Endothelial cell of umbilical vein (primary cell): ENCODE data around the gene LRP1B. TPM values are rescaled to one million over a fixed set of nuclear protein-coding genes. Genes with fewer than 3 reads are reported as not detected.

ENCODE experiments used
- BruUV-seq: library from RNA; stranded (reverse); fragments of 400-500 nt; replicated peaks from 2 replicates; lab custom pipeline; 2021; lab: Mats Ljungman, UMichigan
- CTCF ChIA-PET: fragments of 300-600, 350-600 bp; sonication (Branson Sonifier 250); formaldehyde crosslinking; loops from one replicate; lab custom pipeline; 2021; ENCODE audit warnings: antibody characterized with exemption, inconsistent platforms; lab: Charles Lee
- POLR2A ChIA-PET: fragments of 300-600, 350-600 bp; sonication (Branson Sonifier 250); formaldehyde crosslinking; loops from one replicate; lab custom pipeline; 2021; ENCODE audit warnings: antibody characterized with exemption, inconsistent platforms; lab: Charles Lee
- DNase-seq: peaks from one replicate; pipeline ENCODE4 v3.0.0-alpha.2; 2011; ENCODE audit warnings: low read depth, low spot score
- FAIRE-seq: peaks from 2 replicates; lab custom pipeline; 2011; peaks lifted over from hg19 to GRCh38; lab: Jason Lieb, UNC
- H2AFZ ChIP-seq: 2 replicates; pipeline ENCODE4 v1.6.0; 2012; ENCODE audit warnings: low read depth, low read length, control low read depth, inconsistent platforms
- H3K27ac ChIP-seq: 2 replicates; pipeline ENCODE4 v1.5.1; 2011; ENCODE audit warnings: low read depth, mild to moderate bottlenecking, control low read depth, low read length, moderate library complexity; ENCODE audit not compliant: insufficient read depth
- H3K27me3 ChIP-seq, 2 experiments: 2 replicates each; pipeline versions ENCODE4 v1.6.0 to v1.6.1; 2011; ENCODE audit warnings: low read length in 2 of 2, mixed read lengths in 1 of 2; ENCODE audit not compliant: control insufficient read depth in 2 of 2, insufficient read depth in 2 of 2
- H3K36me3 ChIP-seq, 2 experiments: 2 replicates in 1 of 2; 3 replicates in 1 of 2; pipeline ENCODE4 v1.5.1; 2011; ENCODE audit warnings: low read length in 2 of 2, mild to moderate bottlenecking in 1 of 2, moderate library complexity in 1 of 2; ENCODE audit not compliant: control insufficient read depth in 2 of 2, insufficient read depth in 2 of 2; ENCODE audit errors: extremely low read depth in 1 of 2
- H3K4me1 ChIP-seq: 3 replicates; pipeline ENCODE4 v1.5.1; 2011; ENCODE audit warnings: mild to moderate bottlenecking, low read length; ENCODE audit not compliant: control insufficient read depth, insufficient read depth; ENCODE audit errors: extremely low read depth
- H3K4me2 ChIP-seq: 2 replicates; pipeline ENCODE4 v1.6.1; 2011; ENCODE audit warnings: low read length, control low read depth, mixed read lengths; ENCODE audit not compliant: insufficient read depth
- H3K4me3 ChIP-seq, 3 experiments: fragments of 200-600 bp in 1 of 3; sonication (generic), shearing (Covaris generic) in 1 of 3; replicated peaks in 1 of 3; 2 replicates each; pipeline ENCODE4 v1.5.1; 2011 to 2016; ENCODE audit warnings: control low read depth in 3 of 3, low read length in 3 of 3, mild to moderate bottlenecking in 2 of 3, inconsistent platforms in 1 of 3, low read depth in 1 of 3, moderate library complexity in 1 of 3; ENCODE audit not compliant: insufficient read depth in 1 of 3
- H3K79me2 ChIP-seq: 2 replicates; pipeline ENCODE4 v1.6.0; 2012; ENCODE audit warnings: low read length, inconsistent platforms; ENCODE audit not compliant: control insufficient read depth, insufficient read depth
- H3K9ac ChIP-seq: replicated peaks from 2 replicates; pipeline ENCODE3; 2011; ENCODE audit warnings: low read length, control low read depth; ENCODE audit not compliant: insufficient read depth; ENCODE audit errors: extremely low read depth
- H3K9me1 ChIP-seq: replicated peaks from 3 replicates; pipeline ENCODE4 v1.6.0; 2011; ENCODE audit warnings: mild to moderate bottlenecking, low read length; ENCODE audit not compliant: control insufficient read depth, insufficient read depth; ENCODE audit errors: extremely low read depth
- H3K9me3 ChIP-seq: replicated peaks from 2 replicates; pipeline ENCODE4 v1.5.1; 2012; ENCODE audit warnings: low read length, inconsistent platforms; ENCODE audit not compliant: control insufficient read depth, insufficient read depth
- H4K20me1 ChIP-seq: replicated peaks from 2 replicates; pipeline ENCODE3; 2011; ENCODE audit warnings: mild to moderate bottlenecking, low read length; ENCODE audit not compliant: control insufficient read depth, insufficient read depth; ENCODE audit errors: extremely low read depth
- CTCF ChIP-seq, 2 donors: IDR thresholded peaks; 1 replicate in 1 of 2; 2 replicates in 1 of 2; pipeline ENCODE4 v1.5.1; 2011; ENCODE audit warnings: low read length in 2 of 2, mild to moderate bottlenecking in 2 of 2, moderate library complexity in 2 of 2, control low read depth in 1 of 2, inconsistent platforms in 1 of 2, low read depth in 1 of 2; ENCODE audit not compliant: insufficient read depth in 1 of 2; ENCODE audit errors: extremely low read depth in 1 of 2
- EZH2 ChIP-seq: IDR thresholded peaks from 2 replicates; pipeline ENCODE4 v1.6.1; 2012; ENCODE audit warnings: borderline replicate concordance, low read depth, mild to moderate bottlenecking, moderate library complexity, low read length, inconsistent platforms; ENCODE audit not compliant: severe bottlenecking
- FOS ChIP-seq: IDR thresholded peaks from 2 replicates; pipeline ENCODE4 v1.6.1; 2011; ENCODE audit warnings: mild to moderate bottlenecking, low read length, moderate library complexity, borderline replicate concordance; ENCODE audit not compliant: insufficient read depth
- GATA2 ChIP-seq: IDR thresholded peaks from 2 replicates; pipeline ENCODE4 v1.7.0; 2011; ENCODE audit warnings: low read depth, mild to moderate bottlenecking, moderate library complexity, mixed read lengths, low read length; ENCODE audit not compliant: insufficient read length, insufficient read depth
- JUN ChIP-seq: IDR thresholded peaks from 2 replicates; pipeline ENCODE4 v1.6.1; 2011; ENCODE audit warnings: borderline replicate concordance, low read depth; ENCODE audit not compliant: insufficient read length, insufficient read depth
- MAX ChIP-seq: IDR thresholded peaks from 2 replicates; pipeline ENCODE4 v1.6.1; 2011; ENCODE audit not compliant: insufficient read depth, insufficient read length
- MYC ChIP-seq: IDR thresholded peaks from one replicate; pipeline ENCODE4 v1.6.1; 2011; ENCODE audit warnings: mild to moderate bottlenecking, low read depth, low read length
- POLR2A ChIP-seq: IDR thresholded peaks from 2 replicates; pipeline ENCODE4 v1.6.1; 2012; ENCODE audit warnings: low read depth, mild to moderate bottlenecking, control low read depth, low read length
- POLR2AphosphoS5 ChIP-seq: IDR thresholded peaks from 2 replicates; pipeline ENCODE4 v1.6.1; 2012; ENCODE audit warnings: low read depth, mild to moderate bottlenecking, control low read depth, low read length, moderate library complexity; ENCODE audit not compliant: insufficient read depth
- dilution Hi-C: fragments of 300-500 bp; cut with MboI; formaldehyde crosslinking; loops from one replicate; pipeline ENCODE4 v1.15.0; 2019; ENCODE audit warnings: low sequenced_read_pairs; ENCODE audit not compliant: extremely low pct_ligation_motif_present
- intact Hi-C: fragments of 100-400 bp; cut with micrococcal nuclease; formaldehyde crosslinking; loops from one replicate; pipeline ENCODE4 v1.10.0; 2022
- polyA plus RNA-seq, 4 experiments: library from polyadenylated mRNA; depleted of rRNA in 3 of 4; stranded (reverse) in 3 of 4; unstranded in 1 of 4; fragments of >200 nt; gene quantifications; 2 replicates each; pipeline versions ENCODE4 v1.2.1 to v1.2.3, GENCODE V29; 2011 to 2012; ENCODE audit warnings: missing spikeins in 1 of 4
- total RNA-seq: library from RNA; stranded (reverse); gene quantifications from 2 replicates; pipeline ENCODE4 v1.2.3, GENCODE V29; 2021

Gene LRP1B
- total and polyA plus RNA-seq, 2 donors (not counting 3 experiments of a cell fraction or from before 2014, with no cell fraction given), result 0.03 to 0.07 TPM

- Histone ChIP-seq H3K9me1 (no peaks in the 10 kb centered on the region), H3K4me3 (no peak overlapping the region), H3K79me2 (no peaks in the 10 kb centered on the region), H3K27me3 (no peaks in the 10 kb centered on the region), H3K4me1 (no peaks in the 10 kb centered on the region), H3K36me3 (no peaks in the 10 kb centered on the region), H3K9me3 (no peaks in the 10 kb centered on the region), H2AFZ (no peak overlapping the region), H4K20me1 (no peaks in the 10 kb centered on the region), H3K4me2 (no peak overlapping the region), H3K9ac (no peak overlapping the region), H3K27ac (no peak overlapping the region)
- ChIA-PET CTCF (interaction anchor here (1.0 to 2.8 kb wide), 5 partner anchors 9 to 970 kb away, joined by 4 to 28 read pairs (median 7); no protein-coding TSS in a partner anchor), POLR2A (no interaction called here)
- FAIRE-seq (no peak), DNase-seq (no peak)
- no TSS peak for BruUV-seq
- dilution Hi-C loops, result no loop called here
- intact Hi-C loops, result no loop called here
- TF ChIP-seq CTCF (IDR thresholded peaks at IDR 0.05; ENCODE audit: extremely low read depth in 1 of 2, insufficient read depth in 1 of 2, low read depth in 1 of 2, low read length in 2 of 2), result no peak
- TF ChIP-seq FOS, result no peak
- no peak for TF ChIP-seq MAX
- no peak for TF ChIP-seq GATA2
- TF ChIP-seq JUN, result no peak
- no peak for TF ChIP-seq EZH2
- no peak for TF ChIP-seq POLR2A
- no peak for TF ChIP-seq MYC
- TF ChIP-seq POLR2AphosphoS5, result no peak
These were observed 1545.8 kb downstream of the LRP1B start for GRCh38 chr2:140585016-140585415.
